GM21825 (cell line): ENCODE results near the gene ERAP2.
A peak's percentile ranks its signal among the peaks of the same experiment; 100 is the strongest.

ENCODE experiments used
- ATAC-seq: cut with Tn5 transposase; IDR thresholded peaks from one replicate; pipeline ENCODE4 v1.9.1; 2021; ENCODE audit warnings: mild to moderate bottlenecking, moderate library complexity; ENCODE audit not compliant: unreplicated experiment

ERAP2 gene

DNA sequence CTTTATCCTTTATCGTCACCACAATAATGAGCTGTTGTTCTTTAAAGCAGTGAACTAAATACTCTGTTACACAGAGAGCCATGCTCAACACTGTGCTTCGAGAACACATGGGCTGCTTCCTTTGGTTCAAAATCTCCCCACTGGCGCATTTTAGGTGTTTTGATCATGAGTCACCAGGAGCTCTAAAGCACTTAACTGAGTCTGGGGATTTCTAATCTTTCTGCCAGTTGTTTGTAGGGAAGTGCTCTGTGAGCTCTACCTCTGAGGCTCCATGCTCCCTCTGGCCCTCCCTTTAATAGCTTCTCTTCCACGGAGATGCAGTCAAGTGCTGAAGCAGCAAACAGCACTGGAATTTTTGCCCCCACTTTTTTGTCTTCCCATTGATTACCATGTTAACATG is 17.0 kb downstream of the ERAP2 start:
- ATAC-seq, result no peak

DNA sequence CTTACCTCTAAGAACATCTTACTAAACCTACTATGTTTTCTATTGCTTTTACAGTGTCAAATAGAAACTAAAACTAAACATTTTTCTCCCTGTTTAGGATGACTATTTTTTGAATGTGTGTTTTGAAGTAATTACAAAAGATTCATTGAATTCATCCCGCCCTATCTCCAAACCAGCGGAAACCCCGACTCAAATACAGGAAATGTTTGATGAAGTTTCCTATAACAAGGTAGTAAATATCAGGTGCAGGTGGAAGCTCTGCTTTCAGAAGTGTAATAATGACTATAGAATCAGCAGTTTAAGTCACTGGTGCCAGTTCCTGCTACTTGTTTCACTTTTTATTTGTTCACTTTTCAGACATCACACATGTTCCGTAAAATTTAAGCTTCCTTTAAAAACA is 20.0 kb downstream of the ERAP2 start:
- peak; percentile 74 for ATAC-seq

DNA sequence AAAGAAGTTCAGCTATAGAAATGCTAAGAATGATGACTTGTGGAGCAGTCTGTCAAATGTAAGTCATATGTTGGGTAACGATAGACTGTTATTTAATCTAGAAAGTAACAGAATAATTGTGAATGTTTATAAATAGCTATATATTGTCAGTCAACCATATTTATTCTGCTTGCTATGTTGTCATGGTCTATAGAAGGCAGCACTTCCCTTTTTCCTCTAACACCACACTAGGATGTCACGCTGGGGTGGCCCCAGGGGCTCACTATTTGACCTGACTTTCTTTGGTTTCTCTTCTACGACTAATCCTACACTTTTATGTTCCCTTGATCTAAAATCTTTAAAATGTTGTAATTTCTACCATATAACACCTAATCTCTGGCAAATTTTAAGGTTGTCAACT is 20.5 kb downstream of the ERAP2 start:
- peak; percentile 91 for ATAC-seq

DNA sequence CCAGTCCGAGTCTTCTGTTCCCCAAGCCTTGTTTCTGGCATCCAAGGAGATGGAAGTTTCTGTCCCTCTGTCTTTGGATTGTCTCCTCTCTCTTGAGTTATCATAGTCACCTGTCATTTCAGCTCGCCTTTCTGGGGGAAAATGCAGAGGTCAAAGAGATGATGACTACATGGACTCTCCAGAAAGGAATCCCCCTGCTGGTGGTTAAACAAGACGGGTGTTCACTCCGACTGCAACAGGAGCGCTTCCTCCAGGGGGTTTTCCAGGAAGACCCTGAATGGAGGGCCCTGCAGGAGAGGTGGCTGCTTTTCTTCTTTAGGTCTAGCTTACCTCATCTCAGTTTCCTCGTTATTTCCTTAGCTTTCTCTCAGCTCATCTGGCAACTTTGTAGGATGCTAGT is 25.1 kb downstream of the ERAP2 start:
- no peak for ATAC-seq

DNA sequence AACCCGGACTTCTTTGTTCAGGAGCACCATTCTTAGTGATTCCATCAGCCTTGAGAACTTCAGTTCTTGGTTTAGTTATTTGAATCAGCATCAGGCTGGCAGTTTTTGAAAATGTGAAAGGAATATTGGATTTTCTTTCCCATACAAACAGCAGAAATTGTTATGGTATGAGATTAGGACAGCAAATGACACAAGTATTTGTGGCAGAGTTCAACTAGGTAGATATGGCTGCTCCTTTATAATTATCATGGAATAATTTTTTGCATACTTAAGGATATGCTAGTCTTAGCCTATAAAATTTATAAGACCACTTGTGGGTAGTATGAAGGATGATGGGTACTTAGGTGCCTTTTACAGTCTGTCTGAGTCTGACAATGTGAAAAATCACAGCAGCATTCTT is 25.5 kb downstream of the ERAP2 start:
- no peak for ATAC-seq

- ATAC-seq, result no peak
These were observed 26.6 kb downstream of the ERAP2 start for GRCh38 chr5:96902876-96903275.

DNA sequence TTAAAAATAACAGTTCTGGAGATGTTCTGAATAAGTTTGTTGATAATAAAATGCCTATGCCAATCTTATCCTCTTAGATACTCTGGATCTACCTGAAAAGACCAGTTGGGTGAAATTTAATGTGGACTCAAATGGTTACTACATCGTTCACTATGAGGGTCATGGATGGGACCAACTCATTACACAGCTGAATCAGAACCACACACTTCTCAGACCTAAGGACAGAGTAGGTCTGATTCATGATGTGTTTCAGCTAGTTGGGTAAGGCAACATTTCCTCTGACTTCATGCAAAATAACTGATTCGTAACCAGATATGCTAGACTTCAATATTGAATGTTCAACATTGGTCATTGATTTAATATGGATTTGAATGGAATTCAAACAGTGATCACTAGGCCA is 27.0 kb downstream of the ERAP2 start:
- no peak for ATAC-seq

GRCh38 chr5:96904054-96904931 is 28.0 kb downstream of the ERAP2 start:
- no peak for ATAC-seq

- ATAC-seq, result no peak
These were observed 29.6 kb downstream of the ERAP2 start for GRCh38 chr5:96905864-96906263.

GRCh38 chr5:96909003-96909402 is 32.7 kb downstream of the ERAP2 start:
- ATAC-seq, result no peak

- ATAC-seq, result no peak
These were observed 33.1 kb downstream of the ERAP2 start for GRCh38 chr5:96909435-96909834.

DNA sequence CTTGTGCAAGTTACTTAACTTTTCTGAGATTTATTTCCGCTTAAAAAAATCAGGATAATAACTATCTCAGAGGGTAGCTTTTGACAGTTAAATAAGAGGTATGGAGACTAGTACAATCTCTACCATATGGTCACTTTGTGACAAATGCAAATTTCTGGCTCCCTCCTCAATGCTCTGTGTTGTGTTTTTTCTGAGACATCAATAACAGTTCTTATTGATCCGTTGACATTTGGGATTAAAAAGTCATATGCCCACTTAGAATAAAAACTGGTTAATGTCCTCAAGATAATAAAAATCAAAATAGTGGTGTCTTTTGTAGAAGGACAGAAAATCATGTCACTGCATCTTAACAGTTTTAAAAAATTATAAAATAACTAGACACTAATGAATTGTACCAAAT is 34.8 kb downstream of the ERAP2 start:
- ATAC-seq, result no peak

DNA sequence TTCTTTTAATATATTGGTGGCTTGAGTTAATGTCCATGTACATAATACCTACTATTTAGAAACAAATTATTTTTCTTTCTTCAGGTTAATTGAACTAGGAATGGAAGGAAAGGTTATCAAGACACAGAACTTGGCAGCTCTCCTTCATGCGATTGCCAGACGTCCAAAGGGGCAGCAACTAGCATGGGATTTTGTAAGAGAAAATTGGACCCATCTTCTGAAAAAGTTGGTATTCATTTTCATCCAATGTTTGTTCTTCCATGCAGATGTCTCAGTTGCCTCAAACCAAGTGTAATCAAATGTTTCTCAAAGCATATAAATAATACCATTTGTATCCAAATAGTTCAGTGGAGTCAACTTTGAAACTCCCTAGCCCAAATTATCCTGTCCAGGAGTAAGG is 36.9 kb downstream of the ERAP2 start:
- ATAC-seq, result no peak

GRCh38 chr5:96919754-96920197 is 43.5 kb downstream of the ERAP2 start:
- peak; percentile 63 for ATAC-seq

- ATAC-seq, result no peak
These were observed 44.5 kb downstream of the ERAP2 start for GRCh38 chr5:96920744-96921355.

- ATAC-seq, result no peak
These were observed 46.4 kb downstream of the ERAP2 start for GRCh38 chr5:96922499-96923244.

DNA sequence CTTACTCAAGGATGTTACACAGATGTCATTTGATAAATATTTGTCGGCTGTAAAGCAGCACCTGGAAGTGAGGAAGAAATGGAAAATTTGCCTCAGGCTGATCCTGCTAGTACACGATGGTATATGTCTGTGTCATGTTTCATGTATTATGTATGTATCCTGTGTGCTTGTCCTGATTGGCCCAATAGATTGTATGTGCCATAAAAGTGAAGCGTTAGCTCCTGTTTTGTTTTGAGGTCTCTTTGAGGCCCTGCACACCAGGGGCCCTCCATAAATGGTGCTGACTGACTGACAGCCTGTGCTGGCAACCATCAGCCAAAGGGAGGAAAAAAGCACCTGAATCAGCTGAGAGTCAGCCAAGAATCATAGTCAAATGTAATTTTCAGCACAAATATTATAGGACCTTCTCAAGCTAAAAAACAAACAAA is 47.7 kb downstream of the ERAP2 start:
- ATAC-seq, result no peak

GRCh38 chr5:96926276-96926675 is 50.0 kb downstream of the ERAP2 start:
- no peak for ATAC-seq

DNA sequence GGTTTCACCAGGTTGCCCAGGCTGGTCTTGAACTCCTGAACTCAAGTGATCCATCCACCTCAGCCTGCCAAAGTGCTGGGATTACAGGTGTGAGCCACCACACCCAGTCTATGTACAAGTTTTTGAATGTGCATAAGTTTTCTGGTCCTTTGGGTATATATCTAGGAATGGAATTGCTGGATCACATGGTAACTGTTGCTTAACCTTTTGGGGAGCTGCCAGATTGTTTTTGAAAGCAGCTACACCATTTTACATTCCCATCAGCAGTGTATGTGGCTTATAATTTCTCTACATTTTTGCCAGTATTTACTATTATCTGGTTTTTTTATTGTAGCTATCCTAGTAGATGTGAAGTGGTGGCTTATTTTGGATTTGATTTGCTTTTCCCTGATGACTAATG is 50.7 kb downstream of the ERAP2 start:
- no peak for ATAC-seq

- no peak for ATAC-seq
These were observed 52.8 kb downstream of the ERAP2 start for GRCh38 chr5:96928931-96929708.

- ATAC-seq, result no peak
These were observed 53.8 kb downstream of the ERAP2 start for GRCh38 chr5:96930058-96930457.
